CD1c-positive myeloid dendritic cell (primary cell): Measurements from ENCODE around the gene AGO1.
"Not testable (repeated sequence)": the region's sequence is repeated elsewhere in the genome, so short reads cannot be mapped to it uniquely, and the experiment has no call there.

Experiments
- DNase-seq: peaks from one replicate; pipeline ENCODE4 v3.0.0-alpha.2; 2016; ENCODE audit errors: extremely low spot score

AGO1 gene

DNA sequence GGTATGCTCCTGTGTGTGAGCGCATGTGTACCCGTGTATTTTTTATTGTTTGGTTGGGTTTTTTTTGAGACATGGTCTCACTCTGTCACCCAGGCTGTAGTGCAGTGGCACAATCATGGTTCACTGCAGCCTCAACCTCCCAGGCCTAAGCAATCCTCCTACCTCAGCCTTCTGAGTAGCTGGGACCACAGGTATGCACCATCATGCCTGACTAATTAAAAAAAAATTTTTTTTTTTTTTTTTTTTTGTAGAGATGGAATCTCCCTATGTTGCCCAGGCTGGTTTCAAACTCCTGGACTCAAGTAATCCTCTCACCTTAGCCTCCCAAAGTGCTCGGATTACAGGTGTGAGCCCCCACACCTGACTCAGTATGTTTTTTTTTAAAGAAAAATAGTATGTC lies 89.6 kb downstream of the AGO1 start:
- DNase-seq, result not testable (repeated sequence)

DNA sequence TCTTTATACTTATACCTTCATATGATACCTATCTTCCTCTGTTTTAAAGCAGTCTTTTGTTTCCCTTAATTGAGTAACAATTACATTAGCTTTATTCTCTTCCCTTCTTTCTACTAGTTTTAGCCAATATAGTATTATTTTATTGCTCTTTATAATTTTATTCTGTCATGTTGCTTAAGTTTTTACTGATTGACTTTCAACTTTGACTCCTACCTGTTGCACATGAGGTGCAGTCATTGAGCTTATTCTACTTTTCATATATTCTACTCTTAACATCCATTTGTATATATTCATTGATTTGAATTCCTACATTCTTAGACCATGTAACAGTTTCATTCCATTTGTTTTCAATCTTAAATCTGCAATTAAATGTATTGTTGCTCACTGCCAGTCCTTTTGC lies 97.1 kb downstream of the AGO1 start:
- no peak for DNase-seq
